RKO (cell line): Measurements from ENCODE around the gene TRIP13.
"Not testable (repeated sequence)": the region's sequence is repeated elsewhere in the genome, so short reads cannot be mapped to it uniquely, and the experiment has no call there.

Source experiments
- DNase-seq: peaks from one replicate; pipeline ENCODE4 v3.0.0-alpha.2; 2016; ENCODE audit warnings: low spot score

Gene TRIP13

GRCh38 chr5:921456-922435 is 29.1 kb downstream of the TRIP13 start:
- no peak for DNase-seq

GRCh38 chr5:922436-923280 is 30.0 kb downstream of the TRIP13 start:
- DNase-seq, result no peak

- DNase-seq, result peak; percentile 77
Measured at GRCh38 chr5:923281-923873, 30.7 kb downstream of the TRIP13 start.

- no peak for DNase-seq
Measured at GRCh38 chr5:926417-927171, 33.9 kb downstream of the TRIP13 start.

GRCh38 chr5:927172-928015 is 34.7 kb downstream of the TRIP13 start:
- DNase-seq, result no peak

GRCh38 chr5:929182-929581 is 36.5 kb downstream of the TRIP13 start:
- not testable (repeated sequence) for DNase-seq

GRCh38 chr5:929596-929995 is 36.9 kb downstream of the TRIP13 start:
- no peak for DNase-seq

- no peak for DNase-seq
Measured at GRCh38 chr5:930866-931265, 38.2 kb downstream of the TRIP13 start.

GRCh38 chr5:931570-932145 is 39.0 kb downstream of the TRIP13 start:
- DNase-seq, result no peak

- no peak for DNase-seq
Measured at GRCh38 chr5:932151-932627, 39.5 kb downstream of the TRIP13 start.

GRCh38 chr5:932628-933250 is 40.1 kb downstream of the TRIP13 start:
- no peak for DNase-seq

GRCh38 chr5:933251-933861 is 40.7 kb downstream of the TRIP13 start:
- no peak for DNase-seq

- DNase-seq, result not testable (repeated sequence)
Measured at GRCh38 chr5:933951-934350, 41.3 kb downstream of the TRIP13 start.

GRCh38 chr5:934381-934967 is 41.8 kb downstream of the TRIP13 start:
- DNase-seq, result not testable (repeated sequence)

- no peak for DNase-seq
Measured at GRCh38 chr5:935510-936084, 42.9 kb downstream of the TRIP13 start.

- no peak for DNase-seq
Measured at GRCh38 chr5:936149-937144, 43.8 kb downstream of the TRIP13 start.
